Measurements from ENCODE around the gene CLPSL1. TPM values are rescaled to one million over a fixed set of nuclear protein-coding genes. Genes with fewer than 3 reads are reported as not detected.
"Not testable (repeated sequence)": the region's sequence is repeated elsewhere in the genome, so short reads cannot be mapped to it uniquely, and the experiment has no call there.

Gene CLPSL1
- not detected in 2 replicates for total RNA-seq (2014; rRNA removed; shearing (Covaris generic))
- polyA plus RNA-seq (2014; cell fraction: nucleus; rRNA removed): not detected in 2 replicates

GRCh38 chr6:35780719-35781118 lies at the start of gene CLPSL1:
Gene CLPSL1 (plus strand): TSS chr6:35781019. CDS start chr6:35781111, 92 bp downstream.
- DNase-seq (ENCODE audit: extremely low read depth, low read depth): no peak

GRCh38 chr6:35731414-35731735 lies 49.4 kb upstream of the CLPSL1 start:
- DNase-seq (ENCODE audit: extremely low read depth, low read depth): peak; percentile 66

GRCh38 chr6:35731736-35732532 lies 48.9 kb upstream of the CLPSL1 start:
- peak; percentile 56 for DNase-seq (ENCODE audit: extremely low read depth, low read depth)

- DNase-seq (ENCODE audit: extremely low read depth, low read depth): no peak
Measured at GRCh38 chr6:35733633-35734032, 47.2 kb upstream of the CLPSL1 start.

GRCh38 chr6:35734319-35734718 lies 46.5 kb upstream of the CLPSL1 start:
- not testable (repeated sequence) for DNase-seq (ENCODE audit: extremely low read depth, low read depth)

- no peak for DNase-seq (ENCODE audit: extremely low read depth, low read depth)
Measured at GRCh38 chr6:35735452-35735851, 45.4 kb upstream of the CLPSL1 start.

- DNase-seq (ENCODE audit: extremely low read depth, low read depth): peak; percentile 43
Measured at GRCh38 chr6:35736253-35736894, 44.4 kb upstream of the CLPSL1 start.

GRCh38 chr6:35736982-35737412 lies 43.8 kb upstream of the CLPSL1 start, which contains the start of gene ARMC12:
Gene ARMC12 (plus strand): TSS chr6:35737032. CDS start chr6:35737109, 77 bp downstream.
- DNase-seq (ENCODE audit: extremely low read depth, low read depth): no peak

- peak; percentile 65 for DNase-seq (ENCODE audit: extremely low read depth, low read depth)
Measured at GRCh38 chr6:35737413-35738211, 43.2 kb upstream of the CLPSL1 start.

- DNase-seq (ENCODE audit: extremely low read depth, low read depth): no peak
Measured at GRCh38 chr6:35739645-35740524, 40.9 kb upstream of the CLPSL1 start.

- DNase-seq (ENCODE audit: extremely low read depth, low read depth): no peak
Measured at GRCh38 chr6:35742842-35743241, 38.0 kb upstream of the CLPSL1 start.

- no peak for DNase-seq (ENCODE audit: extremely low read depth, low read depth)
Measured at GRCh38 chr6:35745509-35745908, 35.3 kb upstream of the CLPSL1 start.

- no peak for DNase-seq (ENCODE audit: extremely low read depth, low read depth)
Measured at GRCh38 chr6:35746516-35746915, 34.3 kb upstream of the CLPSL1 start.

GRCh38 chr6:35747877-35748276 lies 32.9 kb upstream of the CLPSL1 start:
- DNase-seq (ENCODE audit: extremely low read depth, low read depth): no peak

GRCh38 chr6:35750557-35750956 lies 30.3 kb upstream of the CLPSL1 start:
- DNase-seq (ENCODE audit: extremely low read depth, low read depth): no peak

- DNase-seq (ENCODE audit: extremely low read depth, low read depth): no peak
Measured at GRCh38 chr6:35751594-35751993, 29.2 kb upstream of the CLPSL1 start.

GRCh38 chr6:35752330-35752729 lies 28.5 kb upstream of the CLPSL1 start:
- no peak for DNase-seq (ENCODE audit: extremely low read depth, low read depth)

- no peak for DNase-seq (ENCODE audit: extremely low read depth, low read depth)
Measured at GRCh38 chr6:35754452-35755277, 26.2 kb upstream of the CLPSL1 start.

GRCh38 chr6:35755278-35755924 lies 25.4 kb upstream of the CLPSL1 start:
- no peak for DNase-seq (ENCODE audit: extremely low read depth, low read depth)

All from NCI-H460 (cell line).